GM12872 (cell line): ENCODE measurements around the gene PRELP.

Source experiments
- CTCF ChIP-seq: IDR thresholded peaks from 3 replicates; pipeline ENCODE4 v1.5.1; 2011; ENCODE audit warnings: low read depth, mild to moderate bottlenecking, low read length, moderate library complexity; ENCODE audit not compliant: insufficient read depth

The PRELP gene

DNA sequence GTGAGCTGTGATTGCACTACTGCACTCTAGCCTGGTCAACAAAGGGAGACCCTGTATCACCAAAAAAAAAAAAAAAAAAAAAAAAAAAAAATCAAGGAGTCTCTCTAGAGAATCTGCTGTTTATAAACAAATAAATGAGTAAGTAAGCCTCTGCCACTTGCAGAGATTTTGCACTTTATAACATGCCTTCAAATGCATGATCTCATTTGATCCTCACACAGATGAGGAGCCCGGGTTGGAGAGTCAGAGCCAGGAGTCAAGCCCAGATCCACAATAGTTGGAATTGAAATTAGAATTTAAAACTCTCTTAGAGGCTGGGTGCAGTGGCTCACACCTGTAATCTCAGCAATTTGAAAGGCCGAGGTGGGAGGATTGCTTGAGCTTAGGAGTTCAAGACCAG is 4.0 kb downstream of the PRELP start:
- TF ChIP-seq CTCF: no peak

- no peak for TF ChIP-seq CTCF
Observed at GRCh38 chr1:203480084-203480483, 4.5 kb downstream of the PRELP start.

GRCh38 chr1:203480525-203481084 is 5.0 kb downstream of the PRELP start:
- TF ChIP-seq CTCF: no peak

DNA sequence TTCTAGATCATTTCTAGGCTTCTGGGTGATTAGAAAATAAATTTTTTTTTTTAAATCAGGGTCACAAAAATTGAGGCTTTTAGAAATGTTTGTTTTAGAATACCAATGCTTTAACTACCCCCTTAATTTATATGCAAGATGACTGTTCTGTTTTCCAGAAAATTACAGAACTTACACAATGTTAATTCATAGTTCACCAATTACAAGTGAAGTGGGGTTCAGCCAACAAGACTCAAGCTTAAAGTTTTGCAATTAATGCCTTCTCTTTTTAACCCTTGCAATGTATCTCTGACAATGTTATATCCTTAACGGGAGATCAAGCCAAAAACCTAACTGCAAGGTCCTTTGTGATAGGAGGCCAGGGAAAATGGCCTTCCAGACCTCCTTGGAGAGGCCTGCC is 5.6 kb downstream of the PRELP start:
- TF ChIP-seq CTCF: no peak

GRCh38 chr1:203486618-203487370 is 11.2 kb downstream of the PRELP start:
- no peak for TF ChIP-seq CTCF

GRCh38 chr1:203488539-203488938 is 12.9 kb downstream of the PRELP start:
- TF ChIP-seq CTCF: no peak

DNA sequence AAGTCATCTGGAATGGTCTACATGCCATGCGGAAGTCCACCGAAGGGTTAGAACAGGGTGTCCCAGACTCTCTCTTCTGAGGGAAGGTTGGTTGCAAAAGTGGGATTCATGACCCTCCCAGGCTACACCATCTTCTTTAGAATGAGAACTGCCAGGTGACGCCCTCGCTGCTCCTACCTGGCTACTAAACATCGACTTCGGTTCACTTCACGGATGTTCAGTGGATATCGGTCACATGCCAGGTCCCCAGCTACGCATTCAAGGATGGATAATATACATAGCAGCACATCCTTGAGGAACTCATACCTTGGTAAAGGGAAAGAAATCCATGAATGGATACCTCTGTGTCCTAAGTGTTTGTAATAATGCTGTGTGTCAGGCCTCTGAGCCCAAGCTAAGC is 15.0 kb downstream of the PRELP start:
- TF ChIP-seq CTCF: no peak
